SU-DHL-6 (cell line): Measurements from ENCODE around the gene KRT14.
"Not testable (repeated sequence)": the region's sequence is repeated elsewhere in the genome, so short reads cannot be mapped to it uniquely, and the experiment has no call there.

Source experiments
- H2AFZ ChIP-seq: fragments of 200-600 bp; sonication (generic); 2 replicates; pipeline ENCODE4 v1.6.1; 2014; ENCODE audit warnings: low read depth, mild to moderate bottlenecking, moderate library complexity, mixed read lengths, antibody characterized with exemption, low read length; ENCODE audit not compliant: severe bottlenecking
- H3F3A ChIP-seq: fragments of 200-600 bp; shearing (Covaris generic); 2 replicates; pipeline ENCODE4 v1.6.0; 2016; ENCODE audit warnings: antibody characterized with exemption, mild to moderate bottlenecking; ENCODE audit not compliant: insufficient read depth
- H3K27ac ChIP-seq: fragments of 200-600 bp; sonication (generic); 2 replicates; pipeline ENCODE4 v1.5.1; 2016; ENCODE audit warnings: low read depth, mild to moderate bottlenecking, low read length, moderate library complexity, mixed read lengths
- H3K27me3 ChIP-seq: fragments of 200-600 bp; sonication (generic), shearing (Covaris generic); 2 replicates; pipeline ENCODE4 v1.6.0; 2014; ENCODE audit warnings: mild to moderate bottlenecking, low read length
- H3K36me3 ChIP-seq: fragments of 200-600 bp; sonication (generic); 2 replicates; pipeline ENCODE4 v1.6.1; 2014; ENCODE audit warnings: mild to moderate bottlenecking, low read length, mixed read lengths
- H3K4me2 ChIP-seq: fragments of 300-600, 200-600 bp; shearing (Covaris generic), sonication (generic); 2 replicates; pipeline ENCODE4 v1.6.0; 2014; ENCODE audit warnings: low read length, low read depth, mild to moderate bottlenecking; ENCODE audit not compliant: poor library complexity, severe bottlenecking
- H3K4me3 ChIP-seq: fragments of 200-600 bp; sonication (generic); 2 replicates; pipeline ENCODE4 v1.5.1; 2014; ENCODE audit warnings: antibody characterized with exemption, low read length, mild to moderate bottlenecking, mixed read lengths; ENCODE audit not compliant: insufficient read depth, poor library complexity, severe bottlenecking
- H3K79me2 ChIP-seq: fragments of 200-600 bp; sonication (generic); 2 replicates; pipeline ENCODE4 v1.6.1; 2014; ENCODE audit warnings: mild to moderate bottlenecking, low read length, moderate library complexity; ENCODE audit not compliant: insufficient read depth
- H3K9ac ChIP-seq: fragments of 200-600 bp; sonication (generic); 2 replicates; pipeline ENCODE4 v1.7.0; 2014; ENCODE audit warnings: mild to moderate bottlenecking, low read length
- H3K9me2 ChIP-seq: fragments of 200-600 bp; sonication (generic); replicated peaks from 2 replicates; pipeline ENCODE4 v1.6.1; 2014; ENCODE audit warnings: low read length; ENCODE audit not compliant: insufficient read depth
- H3K9me3 ChIP-seq: fragments of 200-600 bp; sonication (generic); 2 replicates; pipeline ENCODE4 v1.6.1; 2014; ENCODE audit warnings: low read length, mixed read lengths; ENCODE audit not compliant: insufficient read depth
- H4K20me1 ChIP-seq: fragments of 200-600 bp; sonication (generic); 2 replicates; pipeline ENCODE4 v1.6.1; 2014; ENCODE audit warnings: low read depth, mild to moderate bottlenecking, antibody characterized with exemption, low read length, moderate library complexity, mixed read lengths
- EZH2phosphoT487 ChIP-seq: fragments of 200-600 bp; sonication (generic), shearing (Covaris generic); conservative IDR thresholded peaks from 2 replicates; pipeline ENCODE4 v1.6.1; 2018; ENCODE audit warnings: mild to moderate bottlenecking, antibody characterized with exemption, low read length, moderate library complexity, mixed read lengths
- TF ChIP-seq, protein P1 (sequence below): fragments of 200-600 bp; sonication (generic); IDR thresholded peaks from one replicate; pipeline ENCODE4 v1.5.1; 2017; ENCODE audit warnings: antibody characterized with exemption, mild to moderate bottlenecking, low read length, moderate library complexity; ENCODE audit not compliant: insufficient read depth, poor library complexity, severe bottlenecking

The KRT14 gene

DNA sequence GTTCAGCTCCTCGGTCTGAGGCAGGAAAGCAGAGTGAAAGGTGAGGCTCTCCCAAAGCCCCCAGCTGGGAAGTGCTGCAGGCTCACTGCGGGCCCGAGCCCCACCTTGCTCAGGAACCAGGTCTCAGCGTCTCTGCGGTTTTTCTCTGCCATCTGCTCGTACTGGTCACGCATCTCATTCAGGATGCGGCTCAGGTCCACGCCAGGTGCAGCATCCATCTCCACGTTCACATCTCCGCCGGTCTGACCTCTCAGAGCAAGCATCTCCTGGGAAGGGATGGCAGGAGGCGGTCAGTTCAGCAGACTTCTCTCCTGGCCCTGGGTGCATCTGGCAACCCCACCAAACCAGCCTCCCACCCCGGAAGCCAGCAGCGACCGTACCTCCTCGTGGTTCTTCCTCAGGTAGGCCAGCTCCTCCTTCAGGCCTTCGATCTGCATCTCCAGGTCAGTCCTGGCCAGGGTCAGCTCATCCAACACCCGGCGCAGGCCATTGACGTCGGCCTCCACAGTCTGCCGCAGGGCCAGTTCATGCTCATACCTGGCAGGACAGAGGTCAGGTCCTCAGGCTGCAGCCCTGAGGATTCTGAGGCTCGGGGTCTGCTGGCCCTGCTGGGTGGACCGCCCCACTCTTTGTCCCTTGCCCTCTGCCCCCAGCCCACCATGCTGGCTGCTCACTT lies 24.4 kb upstream of the KRT14 start:
- Histone ChIP-seq H3K4me2 (no peak overlapping the region), H3K4me3 (no peak overlapping the region), H2AFZ (no peak overlapping the region), H3K36me3 (no peaks in the 10 kb centered on the region), H3K9me3 (peaks cover 5% of the 10 kb centered on the region; the same call in 1 of the 2 replicates), H3K79me2 (no peaks in the 10 kb centered on the region), H3K27ac (no peak overlapping the region), H4K20me1 (no peaks in the 10 kb centered on the region), H3F3A (no peaks in the 10 kb centered on the region), H3K27me3 (no peaks in the 10 kb centered on the region), H3K9me2 (no peaks in the 10 kb centered on the region), H3K9ac (no peak overlapping the region)
- TF ChIP-seq, protein P1, sequence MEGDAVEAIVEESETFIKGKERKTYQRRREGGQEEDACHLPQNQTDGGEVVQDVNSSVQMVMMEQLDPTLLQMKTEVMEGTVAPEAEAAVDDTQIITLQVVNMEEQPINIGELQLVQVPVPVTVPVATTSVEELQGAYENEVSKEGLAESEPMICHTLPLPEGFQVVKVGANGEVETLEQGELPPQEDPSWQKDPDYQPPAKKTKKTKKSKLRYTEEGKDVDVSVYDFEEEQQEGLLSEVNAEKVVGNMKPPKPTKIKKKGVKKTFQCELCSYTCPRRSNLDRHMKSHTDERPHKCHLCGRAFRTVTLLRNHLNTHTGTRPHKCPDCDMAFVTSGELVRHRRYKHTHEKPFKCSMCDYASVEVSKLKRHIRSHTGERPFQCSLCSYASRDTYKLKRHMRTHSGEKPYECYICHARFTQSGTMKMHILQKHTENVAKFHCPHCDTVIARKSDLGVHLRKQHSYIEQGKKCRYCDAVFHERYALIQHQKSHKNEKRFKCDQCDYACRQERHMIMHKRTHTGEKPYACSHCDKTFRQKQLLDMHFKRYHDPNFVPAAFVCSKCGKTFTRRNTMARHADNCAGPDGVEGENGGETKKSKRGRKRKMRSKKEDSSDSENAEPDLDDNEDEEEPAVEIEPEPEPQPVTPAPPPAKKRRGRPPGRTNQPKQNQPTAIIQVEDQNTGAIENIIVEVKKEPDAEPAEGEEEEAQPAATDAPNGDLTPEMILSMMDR: no peak

DNA sequence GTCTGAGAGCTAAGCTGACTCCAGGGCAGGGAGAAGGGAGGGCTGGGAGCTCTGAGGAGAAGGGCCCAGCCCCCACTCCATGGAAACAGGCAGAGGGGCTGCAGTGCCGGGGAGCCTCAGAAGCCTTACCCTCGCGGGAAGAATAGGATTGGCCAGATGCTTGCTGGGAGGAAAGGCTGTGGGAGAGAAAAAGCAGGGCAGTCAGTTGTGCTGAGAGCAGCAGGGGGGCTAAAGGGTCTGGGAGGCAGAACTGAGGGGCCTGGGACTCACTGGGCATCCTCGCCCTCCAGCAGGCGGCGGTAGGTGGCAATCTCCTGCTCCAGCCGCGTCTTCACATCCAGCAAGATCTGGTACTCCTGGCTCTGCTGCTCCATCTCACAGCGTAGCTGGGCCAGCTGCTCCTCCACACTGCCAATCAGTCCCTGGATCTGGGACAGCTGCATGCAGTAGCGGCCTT lies 23.4 kb upstream of the KRT14 start:
- H3K9me2 ChIP-seq, H3K27ac ChIP-seq, H3K36me3 ChIP-seq, H4K20me1 ChIP-seq, H2AFZ ChIP-seq, H3K27me3 ChIP-seq, H3F3A ChIP-seq, H3K9ac ChIP-seq, H3K79me2 ChIP-seq, H3K4me2 ChIP-seq, H3K9me3 ChIP-seq, H3K4me3 ChIP-seq: not testable (repeated sequence)

DNA sequence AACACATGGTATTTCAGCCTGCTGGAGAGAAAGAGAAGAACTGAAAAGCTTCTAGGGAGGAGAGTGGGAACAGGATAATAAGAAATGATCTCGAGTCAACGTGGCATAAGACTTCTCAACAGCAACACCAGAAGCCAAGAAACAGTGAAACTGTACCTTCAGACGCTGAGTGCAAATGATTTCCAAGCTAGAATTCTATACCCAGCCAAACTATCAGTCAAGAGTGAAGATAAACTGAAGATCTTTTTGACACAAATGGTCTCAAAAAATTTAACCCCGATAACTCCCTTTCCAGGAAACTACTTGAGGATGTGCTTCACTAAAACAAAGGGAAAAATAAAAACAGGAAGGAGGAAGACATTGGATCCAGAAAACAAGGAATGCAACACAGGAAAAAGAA lies 20.2 kb upstream of the KRT14 start:
- not testable (repeated sequence) for H3K27me3 ChIP-seq, H3K4me3 ChIP-seq, H3K79me2 ChIP-seq, H3K9me2 ChIP-seq, H3K36me3 ChIP-seq, H3K9ac ChIP-seq, H2AFZ ChIP-seq, H3K27ac ChIP-seq, H3K9me3 ChIP-seq, H3F3A ChIP-seq, H3K4me2 ChIP-seq, H4K20me1 ChIP-seq

DNA sequence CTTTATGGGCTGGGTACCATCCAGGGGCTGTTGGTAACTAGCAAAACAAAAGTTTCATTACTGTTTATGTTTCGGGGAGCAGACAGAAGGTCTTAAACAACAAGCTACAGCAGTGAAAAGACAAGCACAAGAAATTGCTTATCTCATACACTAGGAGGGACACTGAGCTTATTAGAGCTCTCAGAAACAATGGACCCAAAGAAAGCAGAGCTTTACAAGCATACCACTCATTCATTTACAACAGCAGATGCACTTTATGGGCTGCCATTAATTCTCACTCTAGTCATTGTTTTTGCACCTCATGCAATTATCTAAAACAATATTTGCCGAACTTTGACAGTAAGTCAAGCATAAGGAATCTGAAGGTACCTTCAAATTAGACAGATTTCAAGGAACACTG lies 15.8 kb upstream of the KRT14 start:
- H3K79me2 ChIP-seq: no peaks in the 10 kb centered on the region
- H3F3A ChIP-seq: no peaks in the 10 kb centered on the region
- H3K27me3 ChIP-seq: no peaks in the 10 kb centered on the region
- TF ChIP-seq, protein P1: no peak
- no peak for TF ChIP-seq EZH2phosphoT487
- no peak overlapping the region for H3K4me3 ChIP-seq
- no peak overlapping the region for H3K9ac ChIP-seq
- peaks cover 5% of the 10 kb centered on the region; the same call in 1 of the 2 replicates for H3K9me3 ChIP-seq
- H3K36me3 ChIP-seq: no peaks in the 10 kb centered on the region
- H4K20me1 ChIP-seq: no peaks in the 10 kb centered on the region
- no peak overlapping the region for H3K4me2 ChIP-seq
- H3K27ac ChIP-seq: no peak overlapping the region
- H2AFZ ChIP-seq: no peak overlapping the region
- no peaks in the 10 kb centered on the region for H3K9me2 ChIP-seq
